Neural cell (in vitro differentiated cells): ENCODE results near the gene MLLT3. TPM values are rescaled to one million over a fixed set of nuclear protein-coding genes. Genes with fewer than 3 reads are reported as not detected.

Experiments used
- H2AFZ ChIP-seq: fragments of 200-600, 300-800 bp; sonication (generic), shearing (Covaris generic); 2 replicates; pipeline ENCODE4 v1.6.0; 2014; ENCODE audit warnings: low read depth, mild to moderate bottlenecking, antibody characterized with exemption, low read length, moderate library complexity
- H3F3A ChIP-seq: fragments of 200-600 bp; shearing (Covaris generic); 2 replicates; pipeline ENCODE4 v1.6.1; 2016; ENCODE audit warnings: mild to moderate bottlenecking, moderate library complexity, mixed read lengths, antibody characterized with exemption, low read length; ENCODE audit not compliant: insufficient read depth, poor library complexity, severe bottlenecking
- H3K27ac ChIP-seq: fragments of 200-600, 300-800 bp; sonication (generic), shearing (Covaris generic); 2 replicates; pipeline ENCODE4 v1.5.1; 2014; ENCODE audit warnings: mild to moderate bottlenecking, low read length, moderate library complexity
- H3K27me3 ChIP-seq: fragments of 300-800, 200-600 bp; sonication (generic), shearing (Covaris generic); 2 replicates; pipeline ENCODE4 v1.6.0; 2014; ENCODE audit warnings: mild to moderate bottlenecking, low read depth, low read length, moderate library complexity; ENCODE audit not compliant: insufficient read depth
- H3K36me3 ChIP-seq: fragments of 300-800, 200-600 bp; sonication (generic), shearing (Covaris generic); 2 replicates; pipeline ENCODE4 v1.5.1; 2014; ENCODE audit warnings: mild to moderate bottlenecking, antibody characterized with exemption, low read length, moderate library complexity; ENCODE audit not compliant: insufficient read depth
- H3K4me2 ChIP-seq: fragments of 300-800, 200-600 bp; sonication (generic), shearing (Covaris generic); 2 replicates; pipeline ENCODE4 v1.6.0; 2014; ENCODE audit warnings: mild to moderate bottlenecking, low read length
- H3K4me3 ChIP-seq: fragments of 300-800, 200-600 bp; sonication (generic), shearing (Covaris generic); 2 replicates; pipeline ENCODE4 v1.5.1; 2014; ENCODE audit warnings: mild to moderate bottlenecking, low read length, moderate library complexity
- H3K79me2 ChIP-seq: fragments of 200-600 bp; shearing (Covaris generic); replicated peaks from 2 replicates; pipeline ENCODE4 v1.6.0; 2014; ENCODE audit warnings: mild to moderate bottlenecking, low read length, moderate library complexity; ENCODE audit not compliant: insufficient read depth
- H3K9ac ChIP-seq: fragments of 300-800, 200-600 bp; sonication (generic), shearing (Covaris generic); 2 replicates; pipeline ENCODE4 v1.6.1; 2016; ENCODE audit warnings: mild to moderate bottlenecking, low read length, mixed read lengths
- H3K9me2 ChIP-seq: fragments of 200-600 bp; shearing (Covaris generic); 2 replicates; pipeline ENCODE4 v1.6.1; 2016; ENCODE audit warnings: mild to moderate bottlenecking, low read length, mixed read lengths; ENCODE audit not compliant: insufficient read depth
- H3K9me3 ChIP-seq: fragments of 200-600, 300-800 bp; sonication (generic), shearing (Covaris generic); 2 replicates; pipeline ENCODE4 v1.6.1; 2016; ENCODE audit warnings: mild to moderate bottlenecking, mixed run types, low read length, moderate library complexity, mixed read lengths
- H4K20me1 ChIP-seq: fragments of 200-600 bp; shearing (Covaris generic); 2 replicates; pipeline ENCODE4 v1.6.1; 2016; ENCODE audit warnings: mild to moderate bottlenecking, mixed run types; ENCODE audit not compliant: insufficient read depth
- CTCF ChIP-seq: fragments of 450-650 bp; IDR thresholded peaks from 2 replicates; pipeline ENCODE4 v1.5.1; 2014; ENCODE audit warnings: antibody characterized with exemption, mild to moderate bottlenecking, moderate library complexity; ENCODE audit not compliant: poor library complexity, severe bottlenecking
- EP300 ChIP-seq: fragments of 450-650 bp; conservative IDR thresholded peaks from 2 replicates; pipeline ENCODE4 v1.6.1; 2014; ENCODE audit warnings: antibody characterized with exemption, mild to moderate bottlenecking, moderate library complexity; ENCODE audit not compliant: poor library complexity, severe bottlenecking
- EZH2 ChIP-seq: fragments of 200-600, 300-800 bp; shearing (Covaris generic), sonication (generic); IDR thresholded peaks from 2 replicates; pipeline ENCODE4 v1.6.1; 2014; ENCODE audit warnings: antibody characterized with exemption, low read length, borderline replicate concordance, mild to moderate bottlenecking; ENCODE audit not compliant: insufficient read depth, poor library complexity, severe bottlenecking
- MXI1 ChIP-seq: fragments of 450-650 bp; conservative IDR thresholded peaks from 2 replicates; pipeline ENCODE4 v1.6.1; 2014; ENCODE audit warnings: antibody characterized with exemption, mild to moderate bottlenecking; ENCODE audit not compliant: poor library complexity, severe bottlenecking
- POLR2AphosphoS5 ChIP-seq: IDR thresholded peaks from 2 replicates; pipeline ENCODE4 v1.6.1; 2012
- RAD21 ChIP-seq: fragments of 450-650 bp; conservative IDR thresholded peaks from 2 replicates; pipeline ENCODE4 v1.6.1; 2014; ENCODE audit warnings: antibody characterized with exemption, mild to moderate bottlenecking, moderate library complexity
- SMC3 ChIP-seq: fragments of 450-650 bp; conservative IDR thresholded peaks from 2 replicates; pipeline ENCODE4 v1.6.1; 2014; ENCODE audit warnings: antibody characterized with exemption, mild to moderate bottlenecking, moderate library complexity; ENCODE audit not compliant: poor library complexity
- TAF1 ChIP-seq: IDR thresholded peaks from 2 replicates; pipeline ENCODE4 v1.6.1; 2012; ENCODE audit warnings: low read depth
- polyA plus RNA-seq: library from polyadenylated mRNA; depleted of rRNA; stranded (reverse); fragments of >200 nt; gene quantifications from 2 replicates; pipeline ENCODE4 v1.2.3, GENCODE V29; 2014
- TF ChIP-seq, protein P1 (sequence below): IDR thresholded peaks from 2 replicates; pipeline ENCODE4 v1.6.1; 2012; ENCODE audit warnings: borderline replicate concordance

MLLT3 gene
- polyA plus RNA-seq, 1 donor from 2014 or later = 61.5 TPM

- TF ChIP-seq EZH2 = no peak
- TF ChIP-seq EP300 = no peak
These were observed 295.8 kb downstream of the MLLT3 start (continued) for GRCh38 chr9:20326516-20326915.

DNA sequence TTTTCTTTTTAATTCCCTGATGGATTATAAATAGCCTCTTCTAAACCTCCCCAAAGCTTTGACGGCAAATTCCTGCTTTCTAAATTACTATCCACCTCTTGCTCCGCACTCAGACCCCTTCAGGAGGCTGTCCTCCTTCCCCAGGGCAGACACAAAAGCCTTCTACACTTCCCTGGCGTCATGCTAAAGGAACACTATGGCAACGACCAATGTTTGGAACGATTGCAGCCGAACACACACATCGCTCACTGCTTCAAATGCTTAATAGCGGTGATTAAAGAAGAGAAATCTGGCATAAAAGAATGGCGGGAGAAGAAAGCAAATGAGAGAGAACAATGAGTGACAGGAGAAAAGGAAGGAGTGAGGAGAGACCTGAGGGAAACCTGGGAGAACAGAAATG, 297.3 kb downstream of the MLLT3 start:
- TF ChIP-seq EZH2 = no peak
- peak; percentile 24 for TF ChIP-seq POLR2AphosphoS5
- peak; percentile 29 for TF ChIP-seq EP300
- TF ChIP-seq MXI1 = no peak
- H3K9me2 ChIP-seq = no peaks in the 10 kb centered on the region
- no peak overlapping the region for H3K27ac ChIP-seq
- no peaks in the 10 kb centered on the region for H3K27me3 ChIP-seq
- H3K9ac ChIP-seq = no peak overlapping the region
- H3K36me3 ChIP-seq = no peaks in the 10 kb centered on the region
- H3K79me2 ChIP-seq = no peaks in the 10 kb centered on the region
- H3F3A ChIP-seq = no peaks in the 10 kb centered on the region
- no peak overlapping the region for H3K4me3 ChIP-seq
- H4K20me1 ChIP-seq = no peaks in the 10 kb centered on the region
- H2AFZ ChIP-seq = no peak overlapping the region
- H3K4me2 ChIP-seq = no peak overlapping the region
- no peaks in the 10 kb centered on the region for H3K9me3 ChIP-seq

DNA sequence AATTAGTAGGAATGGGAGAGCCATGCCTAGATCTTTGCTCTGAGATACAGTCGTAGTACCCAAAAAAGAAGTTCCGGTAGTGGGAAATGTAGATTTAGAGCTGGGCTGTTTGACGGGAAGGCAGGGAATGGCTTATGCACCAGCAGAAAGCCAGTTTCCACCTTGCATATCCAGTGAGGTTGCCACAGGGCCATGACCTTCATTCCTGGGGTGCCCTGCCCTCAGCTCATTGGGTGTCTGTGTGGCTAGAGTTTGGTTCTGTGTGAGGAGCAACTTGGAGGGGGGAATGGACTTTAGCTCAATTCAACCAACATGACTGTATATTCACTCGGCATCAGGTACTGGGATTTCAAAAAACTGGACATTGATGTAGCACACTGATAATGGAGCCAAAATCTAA, 300.1 kb downstream of the MLLT3 start:
- Histone ChIP-seq H3K79me2 (no peaks in the 10 kb centered on the region), H3K4me3 (no peak overlapping the region), H2AFZ (no peak overlapping the region), H4K20me1 (no peaks in the 10 kb centered on the region), H3K9ac (no peak overlapping the region), H3K36me3 (no peaks in the 10 kb centered on the region), H3K4me2 (no peak overlapping the region), H3K9me3 (no peaks in the 10 kb centered on the region), H3K27me3 (no peaks in the 10 kb centered on the region), H3K27ac (no peak overlapping the region), H3K9me2 (no peaks in the 10 kb centered on the region), H3F3A (no peaks in the 10 kb centered on the region)
- no peak for TF ChIP-seq SMC3
- TF ChIP-seq TAF1 = no peak
- TF ChIP-seq EZH2 = no peak
- TF ChIP-seq, protein P1, sequence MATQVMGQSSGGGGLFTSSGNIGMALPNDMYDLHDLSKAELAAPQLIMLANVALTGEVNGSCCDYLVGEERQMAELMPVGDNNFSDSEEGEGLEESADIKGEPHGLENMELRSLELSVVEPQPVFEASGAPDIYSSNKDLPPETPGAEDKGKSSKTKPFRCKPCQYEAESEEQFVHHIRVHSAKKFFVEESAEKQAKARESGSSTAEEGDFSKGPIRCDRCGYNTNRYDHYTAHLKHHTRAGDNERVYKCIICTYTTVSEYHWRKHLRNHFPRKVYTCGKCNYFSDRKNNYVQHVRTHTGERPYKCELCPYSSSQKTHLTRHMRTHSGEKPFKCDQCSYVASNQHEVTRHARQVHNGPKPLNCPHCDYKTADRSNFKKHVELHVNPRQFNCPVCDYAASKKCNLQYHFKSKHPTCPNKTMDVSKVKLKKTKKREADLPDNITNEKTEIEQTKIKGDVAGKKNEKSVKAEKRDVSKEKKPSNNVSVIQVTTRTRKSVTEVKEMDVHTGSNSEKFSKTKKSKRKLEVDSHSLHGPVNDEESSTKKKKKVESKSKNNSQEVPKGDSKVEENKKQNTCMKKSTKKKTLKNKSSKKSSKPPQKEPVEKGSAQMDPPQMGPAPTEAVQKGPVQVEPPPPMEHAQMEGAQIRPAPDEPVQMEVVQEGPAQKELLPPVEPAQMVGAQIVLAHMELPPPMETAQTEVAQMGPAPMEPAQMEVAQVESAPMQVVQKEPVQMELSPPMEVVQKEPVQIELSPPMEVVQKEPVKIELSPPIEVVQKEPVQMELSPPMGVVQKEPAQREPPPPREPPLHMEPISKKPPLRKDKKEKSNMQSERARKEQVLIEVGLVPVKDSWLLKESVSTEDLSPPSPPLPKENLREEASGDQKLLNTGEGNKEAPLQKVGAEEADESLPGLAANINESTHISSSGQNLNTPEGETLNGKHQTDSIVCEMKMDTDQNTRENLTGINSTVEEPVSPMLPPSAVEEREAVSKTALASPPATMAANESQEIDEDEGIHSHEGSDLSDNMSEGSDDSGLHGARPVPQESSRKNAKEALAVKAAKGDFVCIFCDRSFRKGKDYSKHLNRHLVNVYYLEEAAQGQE = no peak
- no peak for TF ChIP-seq MXI1
- no peak for TF ChIP-seq RAD21
- no peak for TF ChIP-seq CTCF
- TF ChIP-seq POLR2AphosphoS5 = no peak
- no peak for TF ChIP-seq EP300
